NOMO-1 treated with dmso at 0.1 percent for 144 hours (cell line): ENCODE results near the gene GSTT2.
"Not testable (repeated sequence)": the region's sequence is repeated elsewhere in the genome, so short reads cannot be mapped to it uniquely, and the experiment has no call there.

Experiments
- DNase-seq: peaks from one replicate; lab custom pipeline; 2025; ENCODE audit not compliant: unreplicated experiment; lab: John Stamatoyannopoulos, UW

The GSTT2 gene

GRCh38 chr22:23979557-23980240 lies at the start of gene GSTT2:
GSTT2 (plus strand) TSS chr22:23980134.
- not testable (repeated sequence) for DNase-seq

GRCh38 chr22:23938328-23939016 lies 41.5 kb upstream of the GSTT2 start:
- no peak for DNase-seq

GRCh38 chr22:23939017-23939357 lies 40.9 kb upstream of the GSTT2 start:
- no peak for DNase-seq

- not testable (repeated sequence) for DNase-seq
Measured at GRCh38 chr22:23940166-23940565, 39.8 kb upstream of the GSTT2 start.

- DNase-seq: not testable (repeated sequence)
Measured at GRCh38 chr22:23947391-23947790, 32.5 kb upstream of the GSTT2 start.

- not testable (repeated sequence) for DNase-seq
Measured at GRCh38 chr22:23949764-23950163, 30.2 kb upstream of the GSTT2 start.

GRCh38 chr22:23951383-23951782 lies 28.6 kb upstream of the GSTT2 start:
- not testable (repeated sequence) for DNase-seq

GRCh38 chr22:23952794-23953405 lies 27.0 kb upstream of the GSTT2 start:
- DNase-seq: not testable (repeated sequence)

- not testable (repeated sequence) for DNase-seq
Measured at GRCh38 chr22:23953485-23953884, 26.4 kb upstream of the GSTT2 start.

- not testable (repeated sequence) for DNase-seq
Measured at GRCh38 chr22:23954193-23954990, 25.5 kb upstream of the GSTT2 start.

GRCh38 chr22:23954991-23955305 lies 25.0 kb upstream of the GSTT2 start:
- not testable (repeated sequence) for DNase-seq

- DNase-seq: not testable (repeated sequence)
Measured at GRCh38 chr22:23955886-23956285, 24.0 kb upstream of the GSTT2 start.

- DNase-seq: not testable (repeated sequence)
Measured at GRCh38 chr22:23956301-23956900, 23.5 kb upstream of the GSTT2 start.

- DNase-seq: not testable (repeated sequence)
Measured at GRCh38 chr22:23961084-23961771, 18.7 kb upstream of the GSTT2 start, which contains the start of gene GSTT2B. GSTT2B (minus strand) TSS chr22:23961195; CDS start chr22:23961131, 64 bp downstream.

- DNase-seq: not testable (repeated sequence)
Measured at GRCh38 chr22:23966094-23966493, 13.8 kb upstream of the GSTT2 start.

GRCh38 chr22:23966568-23966967 lies 13.4 kb upstream of the GSTT2 start, which contains the start of gene DDTL:
DDTL (plus strand) TSS chr22:23966888; CDS start chr22:23966915, 27 bp downstream.
- not testable (repeated sequence) for DNase-seq

- DNase-seq: no peak
Measured at GRCh38 chr22:23969071-23969470, 10.9 kb upstream of the GSTT2 start.

- no peak for DNase-seq
Measured at GRCh38 chr22:23970201-23970641, 9.7 kb upstream of the GSTT2 start.

- DNase-seq: no peak
Measured at GRCh38 chr22:23970816-23971486, 9.0 kb upstream of the GSTT2 start.

GRCh38 chr22:23971927-23972326 lies 8.0 kb upstream of the GSTT2 start:
- not testable (repeated sequence) for DNase-seq
